ENCODE measurements around the gene C3orf52.

- TF ChIP-seq CTCF (conservative IDR thresholded peaks at IDR 0.05; ENCODE audit: low read length), result peak; percentile 48
- no peak for TF ChIP-seq EZH2phosphoT487 (IDR thresholded peaks at IDR 0.05; ENCODE audit: borderline replicate concordance)
These were observed 31.8 kb downstream of the C3orf52 start for GRCh38 chr3:112117841-112118571.
